Pancreas (tissue), 10 donors: ENCODE results near the gene NFKBIB. TPM values are rescaled to one million over a fixed set of nuclear protein-coding genes. Genes with fewer than 3 reads are reported as not detected.
A peak's percentile ranks its signal among the peaks of the same experiment; 100 is the strongest.
"Not testable (repeated sequence)": the region's sequence is repeated elsewhere in the genome, so short reads cannot be mapped to it uniquely, and the experiment has no call there.

Experiments
- ATAC-seq, 4 donors: fragments of 200-7000 bp; cut with Tn5 transposase; one replicate each; pipeline versions ENCODE4 v1.8.0 to v1.9.1; 2020; ENCODE audit warnings: mild to moderate bottlenecking in 4 of 4, moderate library complexity in 4 of 4
- DNase-seq, 6 donors: peaks; one replicate each; pipeline ENCODE4 v3.0.0-alpha.2; 2020
- FAIRE-seq: peaks from 2 replicates; lab custom pipeline; 2012; peaks lifted over from hg19 to GRCh38; lab: Jason Lieb, UNC
- H3K27ac ChIP-seq, 4 donors: fragments of 200-600 bp; sonication (generic); 1 replicate in 3 of 4; 2 replicates in 1 of 4; pipeline versions ENCODE4 v1.5.0 to v1.8.0; 2020
- H3K27me3 ChIP-seq, 4 donors: fragments of 200-600 bp; one replicate each; pipeline ENCODE4 v1.8.0; 2021
- H3K36me3 ChIP-seq, 3 donors: fragments of 200-600 bp; sonication (generic) in 1 of 3; one replicate each; pipeline versions ENCODE4 v1.5.0 to v1.8.0; 2020 to 2021
- H3K4me1 ChIP-seq, 3 donors: fragments of 200-600 bp; one replicate each; pipeline ENCODE4 v1.8.0; 2021
- H3K4me3 ChIP-seq, 4 donors: fragments of 200-600 bp; sonication (generic) in 2 of 4; one replicate each; pipeline versions ENCODE4 v1.5.0 to v1.8.0; 2020 to 2021
- H3K9me3 ChIP-seq, 4 donors: fragments of 200-600 bp; one replicate each; pipeline ENCODE4 v1.8.0; 2021
- WGBS, 2 donors: extraction: QIAGEN DNeasy Blood & Tissue Kit; methylation state at CpG; one replicate each; pipeline ENCODE4 v1.1.7; 2013; 5-methylcytosine and 5-hydroxymethylcytosine counted together
- intact Hi-C, 3 donors: fragments of 100-400 bp; cut with DNase I; formaldehyde crosslinking; loops; one replicate each; pipeline versions ENCODE4 v1.11.1 to v1.14.2; 2022
- polyA plus RNA-seq, 2 donors: library from polyadenylated mRNA; stranded (reverse); fragments of 200-250 nt; gene quantifications; one replicate each; pipeline ENCODE4 v1.2.3, GENCODE V29; 2013
- total RNA-seq, 6 donors: library from RNA; stranded (reverse); fragmentation: NEBNext Ultra II Directional in 4 of 6; extraction: Animal tissue kit (Norgen Biotek cat#: 25700) in 4 of 6; gene quantifications; one replicate each; pipeline versions ENCODE4 v1.2.1 to v1.2.4, GENCODE V29; 2021 to 2023
- TF ChIP-seq, protein P1 (sequence below), 4 donors: fragments of 200-600 bp; sonication (generic) in 3 of 4; IDR thresholded peaks; one replicate each; pipeline versions ENCODE4 v1.5.0 to v1.8.0; 2021; ENCODE audit warnings: antibody characterized with exemption in 4 of 4
- donor health status: healthy with polysubstance abuse.
- donor health status: DM: no; HTN: no; CAD: no; lungs with moderate emphysema.
- donor health status: DM: no; HTN: no; CAD: no.
- donor health status: control.
- donor health status: control.
- donor health status: Bipolar disorder and iron deficiency.
- donor health status: DM: yes; HTN: yes; CAD: no.
- donor health status: DM: no; HTN: no; CAD: no.
- donor health status: DM: no; HTN: no; CAD: no.
- donor health status: DM: yes; HTN: yes; CAD: no.

Gene NFKBIB
- total and polyA plus RNA-seq, 8 donors: 6.8 to 26.8 (median 10.8) TPM

DNA sequence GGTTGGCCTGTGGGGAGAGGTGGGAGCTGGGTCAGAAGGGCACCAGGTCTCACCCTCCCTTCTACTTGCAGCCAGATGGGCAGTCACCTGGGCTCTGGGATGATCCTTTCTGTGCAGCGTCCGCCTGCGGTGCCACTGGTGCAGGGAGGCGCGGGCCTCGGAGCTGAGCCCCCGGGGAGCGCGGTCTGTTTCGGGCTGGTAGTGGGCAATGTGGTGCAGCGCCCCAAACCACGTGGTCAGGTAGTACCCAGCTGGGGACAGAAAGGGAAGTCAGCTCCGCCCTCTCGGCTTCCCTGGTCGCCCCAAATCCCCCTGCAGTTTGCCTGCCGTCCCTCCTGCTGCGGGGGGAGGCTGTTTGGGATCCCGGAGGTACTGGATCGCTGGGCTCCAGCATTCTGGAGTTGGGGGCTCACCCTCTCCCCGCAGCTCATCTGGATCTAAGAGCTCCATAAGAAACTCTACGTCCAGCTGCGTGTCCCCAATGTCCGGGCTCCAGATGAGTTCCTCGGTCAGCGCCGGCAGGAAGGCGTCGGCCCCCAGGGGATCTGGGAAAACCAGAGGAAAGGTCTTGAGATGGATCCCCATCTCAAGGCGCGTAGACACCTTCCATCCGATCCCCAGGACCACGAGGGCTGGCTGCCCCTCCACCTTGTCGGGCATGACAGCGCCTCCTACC, 30.5 kb upstream of the NFKBIB start:
- H3K27ac ChIP-seq: peak overlapping the region in 1 of 4 donors; percentile 37
- no peaks in the 10 kb centered on the region for H3K36me3 ChIP-seq
- TF ChIP-seq, protein P1, sequence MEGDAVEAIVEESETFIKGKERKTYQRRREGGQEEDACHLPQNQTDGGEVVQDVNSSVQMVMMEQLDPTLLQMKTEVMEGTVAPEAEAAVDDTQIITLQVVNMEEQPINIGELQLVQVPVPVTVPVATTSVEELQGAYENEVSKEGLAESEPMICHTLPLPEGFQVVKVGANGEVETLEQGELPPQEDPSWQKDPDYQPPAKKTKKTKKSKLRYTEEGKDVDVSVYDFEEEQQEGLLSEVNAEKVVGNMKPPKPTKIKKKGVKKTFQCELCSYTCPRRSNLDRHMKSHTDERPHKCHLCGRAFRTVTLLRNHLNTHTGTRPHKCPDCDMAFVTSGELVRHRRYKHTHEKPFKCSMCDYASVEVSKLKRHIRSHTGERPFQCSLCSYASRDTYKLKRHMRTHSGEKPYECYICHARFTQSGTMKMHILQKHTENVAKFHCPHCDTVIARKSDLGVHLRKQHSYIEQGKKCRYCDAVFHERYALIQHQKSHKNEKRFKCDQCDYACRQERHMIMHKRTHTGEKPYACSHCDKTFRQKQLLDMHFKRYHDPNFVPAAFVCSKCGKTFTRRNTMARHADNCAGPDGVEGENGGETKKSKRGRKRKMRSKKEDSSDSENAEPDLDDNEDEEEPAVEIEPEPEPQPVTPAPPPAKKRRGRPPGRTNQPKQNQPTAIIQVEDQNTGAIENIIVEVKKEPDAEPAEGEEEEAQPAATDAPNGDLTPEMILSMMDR (IDR thresholded peaks at IDR 0.05): no peak
- 5 to 7% methylated on average over 34 of the region's 34 CpGs for WGBS, 2 donors
- peak; percentile 40 to 72 (median 55) for ATAC-seq
- peaks cover 3 to 16% (median 9%) of the 10 kb centered on the region in 3 donors for H3K4me1 ChIP-seq
- no peak for FAIRE-seq
- H3K9me3 ChIP-seq: no peaks in the 10 kb centered on the region
- no peaks in the 10 kb centered on the region for H3K27me3 ChIP-seq
- intact Hi-C loops: no loop called here
- peak overlapping the region; percentile 20 to 68 (median 44) for H3K4me3 ChIP-seq
- DNase-seq: peak in 4 of 6 donors; percentile 41 to 71 (median 58)

DNA sequence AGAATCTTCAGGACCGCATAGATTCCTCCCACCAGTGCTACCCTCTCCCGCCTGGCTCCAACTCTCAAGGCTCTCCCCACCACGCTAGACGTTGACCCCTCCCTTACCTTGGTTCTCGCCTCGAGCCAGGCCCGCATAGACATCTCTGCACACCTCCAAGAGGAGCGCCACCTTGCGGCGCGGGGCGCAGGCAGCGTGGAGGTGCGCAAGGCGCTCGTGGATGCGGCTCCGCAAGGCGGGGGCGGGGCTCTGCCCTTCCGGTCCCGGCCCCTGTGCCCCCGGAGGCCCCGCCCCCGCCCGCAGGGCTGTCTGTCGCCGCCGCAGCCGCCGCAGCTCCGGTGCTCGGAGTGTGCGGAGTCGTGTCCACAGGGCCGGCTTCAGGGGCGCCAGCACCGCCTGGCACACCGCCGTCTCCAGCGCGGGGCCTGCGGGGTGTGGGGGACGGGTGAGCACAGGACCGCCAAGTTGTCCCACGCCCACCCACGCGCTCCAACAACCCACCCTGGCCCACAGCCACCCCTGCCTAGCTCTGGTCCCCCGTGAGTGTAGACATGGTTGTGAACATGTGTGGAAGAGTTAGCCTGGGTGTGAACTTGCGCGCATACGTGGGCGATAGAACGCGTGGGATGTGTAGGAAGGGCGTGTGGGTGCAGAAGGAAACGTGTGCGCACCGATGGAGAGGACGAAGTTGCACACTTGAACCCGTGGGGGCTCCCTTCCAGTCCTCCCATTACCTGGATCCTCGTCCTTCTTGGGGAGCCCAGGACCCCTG, 29.7 kb upstream of the NFKBIB start:
- Histone ChIP-seq H3K36me3 (no peaks in the 10 kb centered on the region), H3K4me1 (peaks cover 3 to 12% (median 9%) of the 10 kb centered on the region in 3 donors), H3K27ac (peak overlapping the region in 1 of 4 donors; percentile 37), H3K9me3 (no peaks in the 10 kb centered on the region), H3K27me3 (no peaks in the 10 kb centered on the region), H3K4me3 (peak overlapping the region; percentile 20 to 68 (median 44))
- 18 to 24% methylated on average over 42 to 62 of the region's 62 CpGs for WGBS, 2 donors
- ATAC-seq: peak; percentile 96 to 97 (median 97)
- peak; percentile 83 to 98 (median 94) for DNase-seq
- FAIRE-seq: no peak
- TF ChIP-seq, protein P1 (IDR thresholded peaks at IDR 0.05): peak; percentile 80 to 93 (median 86)
- intact Hi-C loops: no loop called here

DNA sequence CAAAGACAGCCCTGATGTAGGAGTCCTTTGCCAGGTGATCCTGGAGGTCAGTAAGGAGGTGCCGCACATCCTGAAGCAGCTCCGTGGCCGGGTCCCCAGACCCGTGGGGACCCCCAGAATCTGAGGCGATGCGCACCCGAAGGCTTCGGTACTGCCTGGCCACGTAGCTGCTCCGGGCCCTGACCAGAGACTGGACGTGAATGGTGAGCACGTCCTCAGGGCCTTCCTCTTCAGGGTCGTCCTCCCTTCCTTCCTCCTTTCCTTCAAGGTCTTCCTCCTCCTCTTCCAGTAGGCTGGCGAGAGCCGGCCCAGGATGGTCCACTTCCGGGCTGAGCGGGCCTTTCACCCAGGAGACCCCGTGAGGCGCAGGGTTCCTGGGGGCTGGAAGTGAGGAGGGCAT, 29.2 kb upstream of the NFKBIB start:
- no peak overlapping the region for H3K4me3 ChIP-seq
- 84 to 90% methylated on average over 19 of the region's 19 CpGs for WGBS, 2 donors
- H3K27ac ChIP-seq: no peak overlapping the region
- no peaks in the 10 kb centered on the region for H3K9me3 ChIP-seq
- H3K27me3 ChIP-seq: no peaks in the 10 kb centered on the region
- no peaks in the 10 kb centered on the region for H3K36me3 ChIP-seq
- peaks cover 0 to 12% (median 9%) of the 10 kb centered on the region in 3 donors for H3K4me1 ChIP-seq
- TF ChIP-seq, protein P1 (IDR thresholded peaks at IDR 0.05): no peak
- no peak for ATAC-seq
- peak in 1 of 6 donors; percentile 24 for DNase-seq
- intact Hi-C loops: no loop called here
- no peak for FAIRE-seq

DNA sequence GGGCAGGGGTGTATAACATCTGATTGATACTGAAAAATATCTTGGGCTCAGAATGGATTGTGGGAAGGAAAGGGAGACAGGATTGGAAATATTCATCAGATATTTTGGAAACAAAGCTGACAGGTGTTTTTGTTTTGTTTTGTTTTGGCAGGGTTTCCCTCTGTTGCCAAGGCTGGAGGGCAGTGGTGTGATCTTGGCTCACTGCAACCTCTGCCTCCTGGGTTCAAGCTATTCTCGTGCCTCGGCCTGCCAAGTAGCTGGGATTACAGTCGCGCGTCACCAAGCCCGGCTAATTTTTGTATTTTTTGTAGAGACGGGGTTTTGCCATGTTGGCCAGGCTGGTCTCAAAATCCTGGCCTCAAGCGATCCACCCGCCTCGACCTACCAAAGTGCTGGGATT, 26.4 kb upstream of the NFKBIB start:
- FAIRE-seq, H3K4me1 ChIP-seq, H3K9me3 ChIP-seq, ATAC-seq, H3K4me3 ChIP-seq, intact Hi-C loops, H3K27me3 ChIP-seq, DNase-seq, H3K36me3 ChIP-seq, H3K27ac ChIP-seq: not testable (repeated sequence)
- WGBS, 2 donors: 80 to 85% methylated on average over 10 of the region's 10 CpGs

DNA sequence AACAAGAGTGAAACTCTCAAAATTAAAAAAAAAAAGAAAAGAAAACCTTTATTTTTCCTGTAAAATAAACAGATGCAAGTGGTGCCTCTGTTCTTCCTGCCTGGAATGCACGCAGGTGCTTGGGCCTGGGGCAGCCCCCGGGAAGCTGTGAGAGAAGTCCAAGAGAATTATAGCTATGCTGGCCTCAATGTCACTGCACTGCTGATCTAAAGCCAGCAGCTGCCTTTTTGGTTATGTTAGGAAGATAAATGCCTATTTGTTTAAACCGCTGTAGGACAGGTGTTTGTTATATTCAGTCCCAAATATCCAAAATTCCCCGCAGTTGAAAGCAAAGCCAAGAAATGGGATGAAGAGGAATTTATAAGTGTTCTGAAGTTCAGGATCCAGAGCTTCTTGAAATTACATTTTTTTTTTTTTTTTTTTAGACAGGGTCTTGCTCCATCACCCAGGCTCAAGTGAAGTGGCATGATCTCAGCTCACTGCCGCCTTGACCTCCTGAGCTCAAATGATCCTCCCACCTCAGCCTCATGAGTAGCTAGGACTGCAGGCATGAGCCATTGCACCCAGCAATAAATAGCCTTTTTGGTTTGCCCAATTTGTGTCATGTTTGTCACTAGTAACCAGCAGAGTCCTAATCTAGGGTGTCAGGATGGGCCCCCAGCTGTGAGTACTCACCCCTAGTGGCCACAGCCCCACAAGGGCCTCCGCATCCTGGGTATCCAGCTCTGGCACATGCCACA, 23.9 kb upstream of the NFKBIB start:
- no peak for FAIRE-seq
- Histone ChIP-seq H3K27ac (no peak overlapping the region), H3K4me1 (peaks cover 0 to 4% (median 0%) of the 10 kb centered on the region in 3 donors), H3K27me3 (no peaks in the 10 kb centered on the region), H3K4me3 (no peak overlapping the region), H3K9me3 (no peaks in the 10 kb centered on the region), H3K36me3 (no peaks in the 10 kb centered on the region)
- intact Hi-C loops: no loop called here
- whole genome bisulfite sequencing, 2 donors: 71 to 73% methylated on average over 6 of the region's 6 CpGs
- DNase-seq: no peak
- ATAC-seq: no peak
- TF ChIP-seq, protein P1 (IDR thresholded peaks at IDR 0.05): no peak
